IMR-90 (cell line): ENCODE results near the gene COL9A3. TPM values are rescaled to one million over a fixed set of nuclear protein-coding genes. Genes with fewer than 3 reads are reported as not detected.

Source experiments
- ATAC-seq: fragments of 200-7000 bp; cut with Tn5 transposase; 2 replicates; pipeline ENCODE4 v1.9.1; 2020; ENCODE audit warnings: low read depth, mild to moderate bottlenecking, moderate library complexity
- BruUV-seq: library from RNA; stranded (reverse); fragments of 400-500 nt; replicated peaks from 2 replicates; lab custom pipeline; 2021; lab: Mats Ljungman, UMichigan
- CTCF ChIA-PET: fragments of 300-600 bp; formaldehyde crosslinking; extraction: SDS; loops from one replicate; lab custom pipeline; 2021; ENCODE audit warnings: antibody characterized with exemption; lab: Yijun Ruan, JAX
- POLR2A ChIA-PET: fragments of 300-600 bp; sonication (Branson Sonifier 250); formaldehyde crosslinking; loops from one replicate; lab custom pipeline; 2022; ENCODE audit warnings: antibody characterized with exemption; ENCODE audit not compliant: unreplicated experiment; lab: Charles Lee
- DNase-seq: peaks from one replicate; pipeline ENCODE4 v3.0.0; 2013
- H2AFZ ChIP-seq: replicated peaks from 2 replicates; pipeline ENCODE3; 2013; ENCODE audit warnings: low read length, mild to moderate bottlenecking; ENCODE audit not compliant: poor library complexity
- H2AK5ac ChIP-seq: 2 replicates; pipeline ENCODE4 v1.6.1; 2013; ENCODE audit warnings: low read depth, low read length, inconsistent platforms
- H2AK9ac ChIP-seq: replicated peaks from 2 replicates; pipeline ENCODE3; 2013; ENCODE audit warnings: mild to moderate bottlenecking, low read depth, low read length, moderate library complexity; ENCODE audit not compliant: poor library complexity
- H2BK120ac ChIP-seq: 2 replicates; pipeline ENCODE4 v1.6.1; 2013; ENCODE audit warnings: low read depth, low read length, inconsistent platforms
- H2BK15ac ChIP-seq: 3 replicates; pipeline ENCODE4 v1.6.1; 2013; ENCODE audit warnings: low read depth, low read length, inconsistent platforms
- H2BK20ac ChIP-seq: 2 replicates; pipeline ENCODE4 v1.6.1; 2013; ENCODE audit warnings: low read depth, mild to moderate bottlenecking, inconsistent platforms, low read length, moderate library complexity
- H2BK5ac ChIP-seq: 2 replicates; pipeline ENCODE4 v1.6.1; 2013; ENCODE audit warnings: mild to moderate bottlenecking, low read depth, low read length, inconsistent platforms; ENCODE audit not compliant: poor library complexity, severe bottlenecking
- H3K14ac ChIP-seq: replicated peaks from 2 replicates; pipeline ENCODE4 v1.6.1; 2013; ENCODE audit warnings: low read depth, low read length, inconsistent platforms
- H3K18ac ChIP-seq: 2 replicates; pipeline ENCODE4 v1.6.1; 2013; ENCODE audit warnings: low read depth, low read length, control low read depth
- H3K23ac ChIP-seq: 2 replicates; pipeline ENCODE4 v1.6.1; 2013; ENCODE audit warnings: low read depth, low read length, inconsistent platforms
- H3K27ac ChIP-seq: 2 replicates; pipeline ENCODE4 v1.5.1; 2013; ENCODE audit warnings: mild to moderate bottlenecking, control low read depth, low read length; ENCODE audit not compliant: insufficient read depth
- H3K27me3 ChIP-seq: 2 replicates; pipeline ENCODE4 v1.6.1; 2013; ENCODE audit warnings: low read length; ENCODE audit not compliant: control insufficient read depth, insufficient read depth
- H3K36me3 ChIP-seq: 2 replicates; pipeline ENCODE4 v1.6.1; 2013; ENCODE audit warnings: low read length, mixed read lengths; ENCODE audit not compliant: control insufficient read depth, insufficient read depth
- H3K4ac ChIP-seq: 2 replicates; pipeline ENCODE4 v1.6.1; 2013; ENCODE audit warnings: low read depth, low read length, inconsistent platforms
- H3K4me1 ChIP-seq: 2 replicates; pipeline ENCODE4 v1.6.1; 2013; ENCODE audit warnings: low read length, mixed read lengths; ENCODE audit not compliant: control insufficient read depth, insufficient read depth
- H3K4me2 ChIP-seq: 2 replicates; pipeline ENCODE4 v1.6.1; 2013; ENCODE audit warnings: low read depth, mild to moderate bottlenecking, control low read depth, low read length, moderate library complexity
- H3K4me3 ChIP-seq: 2 replicates; pipeline ENCODE4 v1.5.1; 2013; ENCODE audit warnings: low read depth, mild to moderate bottlenecking, control low read depth, low read length, moderate library complexity; ENCODE audit not compliant: insufficient read depth
- H3K56ac ChIP-seq: 2 replicates; pipeline ENCODE4 v1.6.1; 2013; ENCODE audit warnings: low read length, inconsistent platforms; ENCODE audit not compliant: insufficient read depth; ENCODE audit errors: extremely low read depth
- H3K79me1 ChIP-seq, 2 experiments: 2 replicates each; pipeline ENCODE4 v1.6.1; 2013; ENCODE audit warnings: low read length in 2 of 2, inconsistent platforms in 1 of 2, low read depth in 1 of 2
- H3K9ac ChIP-seq: 2 replicates; pipeline ENCODE4 v1.6.1; 2013; ENCODE audit warnings: low read depth, low read length, control low read depth
- H3K9me1 ChIP-seq: 2 replicates; pipeline ENCODE4 v1.6.1; 2013; ENCODE audit warnings: low read length, inconsistent platforms; ENCODE audit not compliant: insufficient read depth
- H3K9me3 ChIP-seq: 2 replicates; pipeline ENCODE4 v1.6.1; 2013; ENCODE audit warnings: low read length; ENCODE audit not compliant: control insufficient read depth, insufficient read depth
- H4K20me1 ChIP-seq: 2 replicates; pipeline ENCODE4 v1.6.1; 2013; ENCODE audit warnings: low read length, inconsistent platforms; ENCODE audit not compliant: insufficient read depth
- H4K5ac ChIP-seq: 2 replicates; pipeline ENCODE4 v1.6.1; 2013; ENCODE audit warnings: mild to moderate bottlenecking, low read depth, low read length, control low read depth
- H4K8ac ChIP-seq, 2 experiments: 2 replicates each; pipeline ENCODE4 v1.6.1; 2013; ENCODE audit warnings: low read depth in 2 of 2, low read length in 2 of 2, control low read depth in 1 of 2, inconsistent platforms in 1 of 2
- H4K91ac ChIP-seq: 2 replicates; pipeline ENCODE4 v1.6.1; 2013; ENCODE audit warnings: low read depth, low read length, inconsistent platforms; ENCODE audit not compliant: insufficient read depth
- BHLHE40 ChIP-seq: fragments of 150-350 bp; IDR thresholded peaks from 2 replicates; pipeline ENCODE4 v1.6.1; 2016; ENCODE audit warnings: mild to moderate bottlenecking, low read depth, low read length
- CEBPB ChIP-seq: IDR thresholded peaks from 2 replicates; pipeline ENCODE4 v1.6.1; 2012; ENCODE audit warnings: low read depth, low read length, improper control_type of control experiment
- CHD1 ChIP-seq: IDR thresholded peaks from 2 replicates; pipeline ENCODE4 v1.6.1; 2012; ENCODE audit warnings: low read depth, low read length, improper control_type of control experiment
- FOS ChIP-seq: fragments of 150-350 bp; IDR thresholded peaks from 2 replicates; pipeline ENCODE4 v1.6.1; 2016; ENCODE audit warnings: low read depth, low read length
- MAZ ChIP-seq: IDR thresholded peaks from 2 replicates; pipeline ENCODE4 v1.6.1; 2012; ENCODE audit warnings: low read depth, mild to moderate bottlenecking, low read length, improper control_type of control experiment, moderate library complexity, borderline replicate concordance
- MXI1 ChIP-seq: IDR thresholded peaks from 2 replicates; pipeline ENCODE4 v1.6.1; 2012; ENCODE audit warnings: low read depth, mild to moderate bottlenecking, low read length, moderate library complexity, borderline replicate concordance
- RAD21 ChIP-seq: IDR thresholded peaks from 2 replicates; pipeline ENCODE4 v1.6.1; 2012; ENCODE audit warnings: low read length, improper control_type of control experiment
- RFX5 ChIP-seq: IDR thresholded peaks from 2 replicates; pipeline ENCODE4 v1.8.0; 2012; ENCODE audit warnings: low read depth, mild to moderate bottlenecking, low read length, moderate library complexity
- SMC3 ChIP-seq: fragments of 150-350 bp; IDR thresholded peaks from 2 replicates; pipeline ENCODE4 v1.6.1; 2016; ENCODE audit warnings: low read depth, mild to moderate bottlenecking, antibody characterized with exemption, low read length, moderate library complexity
- USF2 ChIP-seq: fragments of 150-350 bp; IDR thresholded peaks from 2 replicates; pipeline ENCODE4 v1.6.1; 2017; ENCODE audit warnings: mild to moderate bottlenecking, antibody characterized with exemption, low read length, low read depth
- WGBS, 2 experiments: methylation state at CpG; one replicate each; pipeline versions ENCODE4 v1.1.5 to v1.1.7; 2013; ENCODE audit warnings: missing lambda C conversion rate in 2 of 2; ENCODE audit not compliant: insufficient read length in 1 of 2; ENCODE audit errors: extremely low coverage in 2 of 2; 5-methylcytosine and 5-hydroxymethylcytosine counted together
- dilution Hi-C: fragments of 300-500 bp; cut with HindIII; formaldehyde crosslinking; loops from one replicate; pipeline ENCODE4 v1.14.3; 2018; ENCODE audit warnings: low sequenced_read_pairs; ENCODE audit not compliant: unreplicated experiment
- in situ Hi-C: fragments of 300-500 bp; cut with MboI; formaldehyde crosslinking; loops from 3 replicates; pipeline ENCODE4 v1.14.3; 2019; ENCODE audit warnings: low sequenced_read_pairs, inconsistent platforms, mixed read lengths
- intact Hi-C: fragments of 100-400 bp; cut with micrococcal nuclease; formaldehyde crosslinking; loops from 2 replicates; pipeline ENCODE4 v1.10.0; 2022
- polyA plus RNA-seq, 3 experiments: library from polyadenylated mRNA; depleted of rRNA; stranded (reverse); fragments of >200 nt; gene quantifications; 2 replicates each; pipeline ENCODE4 v1.2.3, GENCODE V29; 2012; ENCODE audit warnings: low replicate concordance in 1 of 3
- total RNA-seq: library from RNA; depleted of rRNA; stranded (reverse); fragments of >200 nt; gene quantifications from 2 replicates; pipeline ENCODE4 v1.2.3, GENCODE V29; 2012

COL9A3 gene
- total and polyA plus RNA-seq, 2 of the 4 experiments (the other 2 are of a cell fraction), result 0.36 to 1.4 TPM

GRCh38 chr20:62800314-62801259 lies 16.3 kb upstream of the COL9A3 start (continued):
- no peak for TF ChIP-seq SMC3
- TF ChIP-seq CEBPB, result no peak

GRCh38 chr20:62801284-62802010 lies 15.4 kb upstream of the COL9A3 start:
- Histone ChIP-seq H4K20me1 (peaks cover 22% of the 10 kb centered on the region), H3K27me3 (no peaks in the 10 kb centered on the region), H3K4me3 (no peak overlapping the region), H2BK120ac (no peak overlapping the region), H3K18ac (no peak overlapping the region), H2BK20ac (no peak overlapping the region), H2BK5ac (no peak overlapping the region), H2AFZ (no peak overlapping the region), H2AK9ac (no peak overlapping the region), H4K91ac (no peak overlapping the region), H3K36me3 (peaks cover 32% of the 10 kb centered on the region), H3K9ac (no peak overlapping the region), H4K5ac (no peak overlapping the region), H3K79me1 (peaks cover 11 to 26% of the 10 kb centered on the region in 2 experiments), H3K4me1 (peaks cover 12% of the 10 kb centered on the region), H3K4me2 (no peak overlapping the region), H3K23ac (no peak overlapping the region), H3K9me1 (no peaks in the 10 kb centered on the region), H3K56ac (no peak overlapping the region), H3K9me3 (no peaks in the 10 kb centered on the region), H3K4ac (no peak overlapping the region), H3K14ac (no peak overlapping the region), H2BK15ac (no peak overlapping the region), H4K8ac (no peak overlapping the region), H3K27ac (no peak overlapping the region), H2AK5ac (no peak overlapping the region)
- 86% methylated on average over 7 of the region's 15 CpGs; no CpG with 5 or more reads in 1 of the 2 experiments for WGBS, 2 experiments
- dilution Hi-C loops, result no loop called here
- in situ Hi-C loops, result no loop called here
- no TSS peak for BruUV-seq
- ATAC-seq, result no peak
- POLR2A ChIA-PET, result no interaction called here
- CTCF ChIA-PET, result no interaction called here
- TF ChIP-seq SMC3, result no peak
- no peak for TF ChIP-seq MAZ
- TF ChIP-seq CHD1, result no peak
- no peak for TF ChIP-seq USF2
- no peak for TF ChIP-seq BHLHE40
- TF ChIP-seq RAD21, result no peak
- TF ChIP-seq FOS, result no peak
- TF ChIP-seq MXI1, result no peak
- TF ChIP-seq RFX5, result no peak
- no peak for TF ChIP-seq CEBPB
- no peak for DNase-seq
- intact Hi-C loops, result no loop called here
